Subcutaneous preadipocyte (primary cell): ENCODE results near the gene ACSM6. TPM values are rescaled to one million over a fixed set of nuclear protein-coding genes. Genes with fewer than 3 reads are reported as not detected.

Experiments
- small RNA-seq: library from RNA; depleted of rRNA; stranded (forward); fragments of <200 nt; gene quantifications from one replicate; pipeline ENCODE3, GENCODE V24; 2012
- total RNA-seq: library from RNA; depleted of rRNA; stranded (reverse); fragments of >200 nt; gene quantifications from 2 replicates; pipeline ENCODE4 v1.2.3, GENCODE V29; 2012

The ACSM6 gene
- not detected in 2 replicates for total RNA-seq

DNA sequence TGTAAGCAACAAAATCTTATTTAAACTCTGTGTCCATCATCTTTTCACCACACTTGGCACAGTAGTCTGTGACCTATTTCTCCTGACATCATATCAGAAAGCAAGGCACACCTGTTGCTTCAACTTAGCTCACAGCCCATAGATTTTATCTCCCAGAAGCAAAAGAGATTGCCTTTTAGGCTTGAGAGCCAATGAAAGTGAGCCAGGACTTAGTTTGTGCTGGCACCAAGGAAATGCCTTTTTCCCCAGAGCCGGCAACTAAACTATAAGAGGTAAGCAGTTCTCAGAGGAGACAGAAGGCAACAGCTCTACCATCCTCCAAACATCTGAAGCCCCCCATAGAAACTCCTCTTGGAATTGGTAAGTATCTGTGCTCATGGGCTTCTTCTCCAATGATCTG is at the start of gene ACSM6:
ACSM6 (plus strand) TSS at position 295 of the 400 bp plus-strand sequence. CDS start 248 bp downstream, outside the sequence.

Small RNAs within 50 kb of the gene (small RNA-seq; reads per million reads assigned to genes)
- not detected for gene AL157834.3

Other genes with a start within 250 kb of the ACSM6 start
- gene CYP2C8, start 124.7 kb upstream of the ACSM6 start, total RNA-seq, result not detected in 2 replicates
- gene PDLIM1, start 96.8 kb downstream of the ACSM6 start, total RNA-seq, result 9.9 and 11.7 TPM in 2 replicates